HepG2 (cell line): ENCODE data around the gene TASOR2. TPM values are rescaled to one million over a fixed set of nuclear protein-coding genes. Genes with fewer than 3 reads are reported as not detected.

Experiments
- GFI1 ChIP-seq: sonication (generic); formaldehyde crosslinking; IDR thresholded peaks from 2 replicates; pipeline ENCODE4 v1.5.0; 2020; ENCODE audit warnings: missing genetic modification reagents, mild to moderate bottlenecking, borderline replicate concordance
- IKZF4 ChIP-seq: sonication (generic); formaldehyde crosslinking; IDR thresholded peaks from 2 replicates; pipeline ENCODE4 v1.5.1; 2020; ENCODE audit warnings: borderline replicate concordance, mild to moderate bottlenecking, low read depth, missing genetic modification reagents; ENCODE audit errors: not compliant biosample characterization
- LCORL ChIP-seq, 2 experiments: fragments of 450-650 bp in 1 of 2; sonication (generic) in 1 of 2; formaldehyde crosslinking in 1 of 2; IDR thresholded peaks; 2 replicates each; pipeline versions ENCODE4 v1.5.0 to v1.6.1; 2017 to 2020; ENCODE audit warnings: antibody characterized with exemption in 1 of 2, missing genetic modification reagents in 1 of 2
- SATB2 ChIP-seq: sonication (generic); formaldehyde crosslinking; IDR thresholded peaks from 2 replicates; pipeline ENCODE4 v1.5.0; 2020; ENCODE audit warnings: missing genetic modification reagents
- SMAD3 ChIP-seq: sonication (generic); formaldehyde crosslinking; IDR thresholded peaks from 2 replicates; pipeline ENCODE4 v1.4.0; 2020; ENCODE audit warnings: missing genetic modification reagents
- SMARCE1 ChIP-seq: fragments of 450-650 bp; IDR thresholded peaks from 2 replicates; pipeline ENCODE4 v1.6.1; 2017; ENCODE audit warnings: borderline replicate concordance
- ZNF343 ChIP-seq: sonication (generic); formaldehyde crosslinking; IDR thresholded peaks from 2 replicates; pipeline ENCODE4 v1.4.0; 2020; ENCODE audit warnings: mild to moderate bottlenecking, missing genetic modification reagents
- polyA plus RNA-seq, 8 experiments: library from polyadenylated mRNA; depleted of rRNA in 3 of 8; stranded (reverse) in 7 of 8; unstranded in 1 of 8; fragments of >200 nt; fragmentation: Illumina TruSeq in 4 of 8; extraction: Trizol in 4 of 8; gene quantifications; 2 replicates each; pipeline versions ENCODE4 v1.2.1 to v1.2.3, GENCODE V29; 2011 to 2016; ENCODE audit warnings: low read depth in 4 of 8, missing spikeins in 1 of 8, mixed read lengths in 1 of 8; ENCODE audit not compliant: insufficient read depth in 1 of 8
- total RNA-seq, 5 experiments: library from RNA; depleted of rRNA; stranded (reverse); fragments of >200 nt; fragmentation: Illumina TruSeq; extraction: Trizol; gene quantifications; 2 replicates each; pipeline ENCODE4 v1.2.3, GENCODE V29; 2016; ENCODE audit warnings: low read depth in 1 of 5
- TF ChIP-seq, protein P1 (sequence below): sonication (generic); formaldehyde crosslinking; conservative IDR thresholded peaks from 2 replicates; pipeline ENCODE4 v1.8.0; 2022; ENCODE audit warnings: low read depth, missing genetic modification reagents
- TF ChIP-seq, protein P2 (sequence below): sonication (generic); formaldehyde crosslinking; IDR thresholded peaks from 2 replicates; pipeline ENCODE4 v1.4.0; 2020; ENCODE audit warnings: missing genetic modification reagents, mild to moderate bottlenecking, borderline replicate concordance
- TF ChIP-seq, protein P3 (sequence below): sonication (generic); formaldehyde crosslinking; IDR thresholded peaks from 2 replicates; pipeline ENCODE4 v1.4.0; 2020; ENCODE audit warnings: low read depth, missing genetic modification reagents
- TF ChIP-seq, protein P4 (sequence below): IDR thresholded peaks from 2 replicates; pipeline ENCODE4 v1.6.1; 2016; ENCODE audit warnings: missing genetic modification reagents, missing compliant biosample characterization
- TF ChIP-seq, protein P5 (sequence below): sonication (generic); formaldehyde crosslinking; IDR thresholded peaks from 2 replicates; pipeline ENCODE4 v1.5.0; 2020; ENCODE audit warnings: mild to moderate bottlenecking, missing genetic modification reagents
- TF ChIP-seq, protein P6 (sequence below), 2 experiments: fragments of 450-650 bp in 1 of 2; sonication (generic) in 1 of 2; formaldehyde crosslinking; IDR thresholded peaks; 2 replicates each; pipeline versions ENCODE4 v1.5.0 to v1.8.0; 2020 to 2022; ENCODE audit warnings: mild to moderate bottlenecking in 1 of 2, missing genetic modification reagents in 1 of 2

Gene TASOR2
- total and polyA plus RNA-seq, 2 of the 13 experiments (the other 11 are each of a cell fraction or from before 2014, with no cell fraction given), result 24.2 to 55.3 TPM

DNA sequence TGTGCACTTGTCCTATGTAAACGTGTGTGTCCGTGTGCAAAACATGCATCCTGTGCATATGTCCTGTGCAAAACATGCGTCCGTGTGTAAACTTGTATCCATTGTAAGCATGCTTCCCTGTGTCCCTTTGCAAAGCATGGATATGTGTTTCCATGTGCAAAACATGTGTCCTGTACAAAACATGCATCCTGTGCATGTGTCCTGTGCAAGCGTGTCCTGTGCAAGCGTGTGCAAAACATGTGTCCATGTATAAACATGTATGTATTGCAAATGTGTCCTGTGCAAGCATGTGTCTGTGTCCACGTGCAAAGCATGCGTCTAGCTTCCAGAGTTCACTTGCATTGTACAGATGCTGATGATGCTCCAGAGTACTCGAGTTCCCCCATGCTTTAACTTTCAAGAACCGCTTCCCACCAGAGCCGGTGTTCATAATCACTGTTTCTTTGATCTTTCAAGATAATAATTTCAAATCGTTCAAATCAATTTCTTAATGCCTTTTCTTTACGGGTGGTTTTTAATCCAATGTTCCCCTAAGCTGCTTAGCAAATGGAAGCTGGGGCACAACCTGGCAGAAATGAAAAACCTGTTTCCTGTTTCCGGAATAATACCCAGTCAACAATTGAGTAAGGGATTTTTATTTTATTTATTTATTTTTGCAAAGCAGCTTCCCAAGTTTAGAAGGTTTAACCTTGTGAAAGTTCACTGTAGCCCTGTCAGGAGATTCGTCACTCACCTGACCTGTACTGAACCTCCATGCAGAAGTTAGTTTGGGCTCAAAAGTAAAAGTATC is 17.6 kb upstream of the TASOR2 start (continued):
- TF ChIP-seq, protein P1, sequence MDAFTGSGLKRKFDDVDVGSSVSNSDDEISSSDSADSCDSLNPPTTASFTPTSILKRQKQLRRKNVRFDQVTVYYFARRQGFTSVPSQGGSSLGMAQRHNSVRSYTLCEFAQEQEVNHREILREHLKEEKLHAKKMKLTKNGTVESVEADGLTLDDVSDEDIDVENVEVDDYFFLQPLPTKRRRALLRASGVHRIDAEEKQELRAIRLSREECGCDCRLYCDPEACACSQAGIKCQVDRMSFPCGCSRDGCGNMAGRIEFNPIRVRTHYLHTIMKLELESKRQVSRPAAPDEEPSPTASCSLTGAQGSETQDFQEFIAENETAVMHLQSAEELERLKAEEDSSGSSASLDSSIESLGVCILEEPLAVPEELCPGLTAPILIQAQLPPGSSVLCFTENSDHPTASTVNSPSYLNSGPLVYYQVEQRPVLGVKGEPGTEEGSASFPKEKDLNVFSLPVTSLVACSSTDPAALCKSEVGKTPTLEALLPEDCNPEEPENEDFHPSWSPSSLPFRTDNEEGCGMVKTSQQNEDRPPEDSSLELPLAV (CRISPR knock-in tag), result no peak
- TF ChIP-seq IKZF4 (CRISPR knock-in tag) (no peak), ZNF343 (CRISPR knock-in tag) (no peak), SATB2 (CRISPR knock-in tag) (no peak), GFI1 (CRISPR knock-in tag) (no peak), LCORL (IDR thresholded peaks at IDR 0.05) (no peak), LCORL (CRISPR knock-in tag; IDR thresholded peaks at IDR 0.05) (peak; percentile 23), SMARCE1 (no peak), SMAD3 (CRISPR knock-in tag) (no peak)
- TF ChIP-seq, protein P2, sequence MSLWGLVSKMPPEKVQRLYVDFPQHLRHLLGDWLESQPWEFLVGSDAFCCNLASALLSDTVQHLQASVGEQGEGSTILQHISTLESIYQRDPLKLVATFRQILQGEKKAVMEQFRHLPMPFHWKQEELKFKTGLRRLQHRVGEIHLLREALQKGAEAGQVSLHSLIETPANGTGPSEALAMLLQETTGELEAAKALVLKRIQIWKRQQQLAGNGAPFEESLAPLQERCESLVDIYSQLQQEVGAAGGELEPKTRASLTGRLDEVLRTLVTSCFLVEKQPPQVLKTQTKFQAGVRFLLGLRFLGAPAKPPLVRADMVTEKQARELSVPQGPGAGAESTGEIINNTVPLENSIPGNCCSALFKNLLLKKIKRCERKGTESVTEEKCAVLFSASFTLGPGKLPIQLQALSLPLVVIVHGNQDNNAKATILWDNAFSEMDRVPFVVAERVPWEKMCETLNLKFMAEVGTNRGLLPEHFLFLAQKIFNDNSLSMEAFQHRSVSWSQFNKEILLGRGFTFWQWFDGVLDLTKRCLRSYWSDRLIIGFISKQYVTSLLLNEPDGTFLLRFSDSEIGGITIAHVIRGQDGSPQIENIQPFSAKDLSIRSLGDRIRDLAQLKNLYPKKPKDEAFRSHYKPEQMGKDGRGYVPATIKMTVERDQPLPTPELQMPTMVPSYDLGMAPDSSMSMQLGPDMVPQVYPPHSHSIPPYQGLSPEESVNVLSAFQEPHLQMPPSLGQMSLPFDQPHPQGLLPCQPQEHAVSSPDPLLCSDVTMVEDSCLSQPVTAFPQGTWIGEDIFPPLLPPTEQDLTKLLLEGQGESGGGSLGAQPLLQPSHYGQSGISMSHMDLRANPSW, result no peak
- TF ChIP-seq, protein P3, sequence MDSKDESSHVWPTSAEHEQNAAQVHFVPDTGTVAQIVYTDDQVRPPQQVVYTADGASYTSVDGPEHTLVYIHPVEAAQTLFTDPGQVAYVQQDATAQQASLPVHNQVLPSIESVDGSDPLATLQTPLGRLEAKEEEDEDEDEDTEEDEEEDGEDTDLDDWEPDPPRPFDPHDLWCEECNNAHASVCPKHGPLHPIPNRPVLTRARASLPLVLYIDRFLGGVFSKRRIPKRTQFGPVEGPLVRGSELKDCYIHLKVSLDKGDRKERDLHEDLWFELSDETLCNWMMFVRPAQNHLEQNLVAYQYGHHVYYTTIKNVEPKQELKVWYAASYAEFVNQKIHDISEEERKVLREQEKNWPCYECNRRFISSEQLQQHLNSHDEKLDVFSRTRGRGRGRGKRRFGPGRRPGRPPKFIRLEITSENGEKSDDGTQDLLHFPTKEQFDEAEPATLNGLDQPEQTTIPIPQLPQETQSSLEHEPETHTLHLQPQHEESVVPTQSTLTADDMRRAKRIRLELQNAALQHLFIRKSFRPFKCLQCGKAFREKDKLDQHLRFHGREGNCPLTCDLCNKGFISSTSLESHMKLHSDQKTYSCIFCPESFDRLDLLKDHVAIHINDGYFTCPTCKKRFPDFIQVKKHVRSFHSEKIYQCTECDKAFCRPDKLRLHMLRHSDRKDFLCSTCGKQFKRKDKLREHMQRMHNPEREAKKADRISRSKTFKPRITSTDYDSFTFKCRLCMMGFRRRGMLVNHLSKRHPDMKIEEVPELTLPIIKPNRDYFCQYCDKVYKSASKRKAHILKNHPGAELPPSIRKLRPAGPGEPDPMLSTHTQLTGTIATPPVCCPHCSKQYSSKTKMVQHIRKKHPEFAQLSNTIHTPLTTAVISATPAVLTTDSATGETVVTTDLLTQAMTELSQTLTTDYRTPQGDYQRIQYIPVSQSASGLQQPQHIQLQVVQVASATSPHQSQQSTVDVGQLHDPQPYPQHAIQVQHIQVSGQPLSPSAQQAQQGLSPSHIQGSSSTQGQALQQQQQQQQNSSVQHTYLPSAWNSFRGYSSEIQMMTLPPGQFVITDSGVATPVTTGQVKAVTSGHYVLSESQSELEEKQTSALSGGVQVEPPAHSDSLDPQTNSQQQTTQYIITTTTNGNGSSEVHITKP (CRISPR knock-in tag), result no peak
- TF ChIP-seq, protein P4, sequence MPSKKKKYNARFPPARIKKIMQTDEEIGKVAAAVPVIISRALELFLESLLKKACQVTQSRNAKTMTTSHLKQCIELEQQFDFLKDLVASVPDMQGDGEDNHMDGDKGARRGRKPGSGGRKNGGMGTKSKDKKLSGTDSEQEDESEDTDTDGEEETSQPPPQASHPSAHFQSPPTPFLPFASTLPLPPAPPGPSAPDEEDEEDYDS (CRISPR knock-in tag), result no peak; the same call in 1 of the 2 replicates
- TF ChIP-seq, protein P5, sequence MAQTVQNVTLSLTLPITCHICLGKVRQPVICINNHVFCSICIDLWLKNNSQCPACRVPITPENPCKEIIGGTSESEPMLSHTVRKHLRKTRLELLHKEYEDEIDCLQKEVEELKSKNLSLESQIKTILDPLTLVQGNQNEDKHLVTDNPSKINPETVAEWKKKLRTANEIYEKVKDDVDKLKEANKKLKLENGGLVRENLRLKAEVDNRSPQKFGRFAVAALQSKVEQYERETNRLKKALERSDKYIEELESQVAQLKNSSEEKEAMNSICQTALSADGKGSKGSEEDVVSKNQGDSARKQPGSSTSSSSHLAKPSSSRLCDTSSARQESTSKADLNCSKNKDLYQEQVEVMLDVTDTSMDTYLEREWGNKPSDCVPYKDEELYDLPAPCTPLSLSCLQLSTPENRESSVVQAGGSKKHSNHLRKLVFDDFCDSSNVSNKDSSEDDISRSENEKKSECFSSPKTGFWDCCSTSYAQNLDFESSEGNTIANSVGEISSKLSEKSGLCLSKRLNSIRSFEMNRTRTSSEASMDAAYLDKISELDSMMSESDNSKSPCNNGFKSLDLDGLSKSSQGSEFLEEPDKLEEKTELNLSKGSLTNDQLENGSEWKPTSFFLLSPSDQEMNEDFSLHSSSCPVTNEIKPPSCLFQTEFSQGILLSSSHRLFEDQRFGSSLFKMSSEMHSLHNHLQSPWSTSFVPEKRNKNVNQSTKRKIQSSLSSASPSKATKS, result no peak; the same call in 1 of the 2 replicates
- TF ChIP-seq, protein P6, sequence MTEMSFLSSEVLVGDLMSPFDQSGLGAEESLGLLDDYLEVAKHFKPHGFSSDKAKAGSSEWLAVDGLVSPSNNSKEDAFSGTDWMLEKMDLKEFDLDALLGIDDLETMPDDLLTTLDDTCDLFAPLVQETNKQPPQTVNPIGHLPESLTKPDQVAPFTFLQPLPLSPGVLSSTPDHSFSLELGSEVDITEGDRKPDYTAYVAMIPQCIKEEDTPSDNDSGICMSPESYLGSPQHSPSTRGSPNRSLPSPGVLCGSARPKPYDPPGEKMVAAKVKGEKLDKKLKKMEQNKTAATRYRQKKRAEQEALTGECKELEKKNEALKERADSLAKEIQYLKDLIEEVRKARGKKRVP (CRISPR knock-in tag; IDR thresholded peaks at IDR 0.05), result peak in 1 of 2 experiments; percentile 32; a peak in 1 of 4 replicates
